Astrocyte of the spinal cord (primary cell): ENCODE results near the gene SS18L1.

ENCODE experiments used
- DNase-seq: peaks from one replicate; pipeline ENCODE4 v3.0.0; 2011; ENCODE audit warnings: low read depth, low spot score
- H3K4me3 ChIP-seq: 2 replicates; pipeline ENCODE4 v1.5.1; 2011; ENCODE audit warnings: low read depth, mild to moderate bottlenecking, low read length, moderate library complexity
- CTCF ChIP-seq: IDR thresholded peaks from 2 replicates; pipeline ENCODE4 v1.5.1; 2012; ENCODE audit warnings: low read depth, mild to moderate bottlenecking, low read length, inconsistent platforms
- in situ Hi-C: cut with HindIII; loops from 2 replicates; pipeline ENCODE4 v1.10.0; 2017; ENCODE audit warnings: low sequenced_read_pairs

Gene SS18L1

GRCh38 chr20:62203378-62204030, 59.9 kb downstream of the SS18L1 start:
- no peak for DNase-seq
- no peak for TF ChIP-seq CTCF
- no peak overlapping the region for H3K4me3 ChIP-seq
- in situ Hi-C loops, result no loop called here

- in situ Hi-C loops, result no loop called here
- H3K4me3 ChIP-seq, result no peak overlapping the region
- no peak for TF ChIP-seq CTCF
- no peak for DNase-seq
These were observed 62.2 kb downstream of the SS18L1 start for GRCh38 chr20:62205618-62206387.

GRCh38 chr20:62206388-62206775, 62.8 kb downstream of the SS18L1 start:
- no peak overlapping the region for H3K4me3 ChIP-seq
- TF ChIP-seq CTCF, result no peak
- DNase-seq, result no peak
- in situ Hi-C loops, result no loop called here

GRCh38 chr20:62208061-62208794, 64.7 kb downstream of the SS18L1 start:
- in situ Hi-C loops, result no loop called here
- no peak for TF ChIP-seq CTCF
- no peak overlapping the region for H3K4me3 ChIP-seq
- DNase-seq, result no peak

- DNase-seq, result no peak
- TF ChIP-seq CTCF, result no peak
- in situ Hi-C loops, result no loop called here
These were observed 65.5 kb downstream of the SS18L1 start for GRCh38 chr20:62208795-62209755.

More at GRCh38 chr20:62208795-62209755, 65.5 kb downstream of the SS18L1 start:
- no peak overlapping the region for H3K4me3 ChIP-seq
